Neural cell (in vitro differentiated cells): ENCODE data around the gene ECI1. TPM values are rescaled to one million over a fixed set of nuclear protein-coding genes. Genes with fewer than 3 reads are reported as not detected.

Experiments
- H2AFZ ChIP-seq: fragments of 200-600, 300-800 bp; sonication (generic), shearing (Covaris generic); 2 replicates; pipeline ENCODE4 v1.6.0; 2014; ENCODE audit warnings: low read depth, mild to moderate bottlenecking, antibody characterized with exemption, low read length, moderate library complexity
- H3F3A ChIP-seq: fragments of 200-600 bp; shearing (Covaris generic); 2 replicates; pipeline ENCODE4 v1.6.1; 2016; ENCODE audit warnings: mild to moderate bottlenecking, moderate library complexity, mixed read lengths, antibody characterized with exemption, low read length; ENCODE audit not compliant: insufficient read depth, poor library complexity, severe bottlenecking
- H3K27ac ChIP-seq: fragments of 200-600, 300-800 bp; sonication (generic), shearing (Covaris generic); 2 replicates; pipeline ENCODE4 v1.5.1; 2014; ENCODE audit warnings: mild to moderate bottlenecking, low read length, moderate library complexity
- H3K27me3 ChIP-seq: fragments of 300-800, 200-600 bp; sonication (generic), shearing (Covaris generic); 2 replicates; pipeline ENCODE4 v1.6.0; 2014; ENCODE audit warnings: mild to moderate bottlenecking, low read depth, low read length, moderate library complexity; ENCODE audit not compliant: insufficient read depth
- H3K36me3 ChIP-seq: fragments of 300-800, 200-600 bp; sonication (generic), shearing (Covaris generic); 2 replicates; pipeline ENCODE4 v1.5.1; 2014; ENCODE audit warnings: mild to moderate bottlenecking, antibody characterized with exemption, low read length, moderate library complexity; ENCODE audit not compliant: insufficient read depth
- H3K4me2 ChIP-seq: fragments of 300-800, 200-600 bp; sonication (generic), shearing (Covaris generic); 2 replicates; pipeline ENCODE4 v1.6.0; 2014; ENCODE audit warnings: mild to moderate bottlenecking, low read length
- H3K4me3 ChIP-seq: fragments of 300-800, 200-600 bp; sonication (generic), shearing (Covaris generic); 2 replicates; pipeline ENCODE4 v1.5.1; 2014; ENCODE audit warnings: mild to moderate bottlenecking, low read length, moderate library complexity
- H3K79me2 ChIP-seq: fragments of 200-600 bp; shearing (Covaris generic); replicated peaks from 2 replicates; pipeline ENCODE4 v1.6.0; 2014; ENCODE audit warnings: mild to moderate bottlenecking, low read length, moderate library complexity; ENCODE audit not compliant: insufficient read depth
- H3K9ac ChIP-seq: fragments of 300-800, 200-600 bp; sonication (generic), shearing (Covaris generic); 2 replicates; pipeline ENCODE4 v1.6.1; 2016; ENCODE audit warnings: mild to moderate bottlenecking, low read length, mixed read lengths
- H3K9me2 ChIP-seq: fragments of 200-600 bp; shearing (Covaris generic); 2 replicates; pipeline ENCODE4 v1.6.1; 2016; ENCODE audit warnings: mild to moderate bottlenecking, low read length, mixed read lengths; ENCODE audit not compliant: insufficient read depth
- H3K9me3 ChIP-seq: fragments of 200-600, 300-800 bp; sonication (generic), shearing (Covaris generic); 2 replicates; pipeline ENCODE4 v1.6.1; 2016; ENCODE audit warnings: mild to moderate bottlenecking, mixed run types, low read length, moderate library complexity, mixed read lengths
- H4K20me1 ChIP-seq: fragments of 200-600 bp; shearing (Covaris generic); 2 replicates; pipeline ENCODE4 v1.6.1; 2016; ENCODE audit warnings: mild to moderate bottlenecking, mixed run types; ENCODE audit not compliant: insufficient read depth
- EP300 ChIP-seq: fragments of 450-650 bp; conservative IDR thresholded peaks from 2 replicates; pipeline ENCODE4 v1.6.1; 2014; ENCODE audit warnings: antibody characterized with exemption, mild to moderate bottlenecking, moderate library complexity; ENCODE audit not compliant: poor library complexity, severe bottlenecking
- EZH2 ChIP-seq: fragments of 200-600, 300-800 bp; shearing (Covaris generic), sonication (generic); IDR thresholded peaks from 2 replicates; pipeline ENCODE4 v1.6.1; 2014; ENCODE audit warnings: antibody characterized with exemption, low read length, borderline replicate concordance, mild to moderate bottlenecking; ENCODE audit not compliant: insufficient read depth, poor library complexity, severe bottlenecking
- MXI1 ChIP-seq: fragments of 450-650 bp; conservative IDR thresholded peaks from 2 replicates; pipeline ENCODE4 v1.6.1; 2014; ENCODE audit warnings: antibody characterized with exemption, mild to moderate bottlenecking; ENCODE audit not compliant: poor library complexity, severe bottlenecking
- POLR2AphosphoS5 ChIP-seq: IDR thresholded peaks from 2 replicates; pipeline ENCODE4 v1.6.1; 2012
- RAD21 ChIP-seq: fragments of 450-650 bp; conservative IDR thresholded peaks from 2 replicates; pipeline ENCODE4 v1.6.1; 2014; ENCODE audit warnings: antibody characterized with exemption, mild to moderate bottlenecking, moderate library complexity
- SMC3 ChIP-seq: fragments of 450-650 bp; conservative IDR thresholded peaks from 2 replicates; pipeline ENCODE4 v1.6.1; 2014; ENCODE audit warnings: antibody characterized with exemption, mild to moderate bottlenecking, moderate library complexity; ENCODE audit not compliant: poor library complexity
- TAF1 ChIP-seq: IDR thresholded peaks from 2 replicates; pipeline ENCODE4 v1.6.1; 2012; ENCODE audit warnings: low read depth
- polyA plus RNA-seq: library from polyadenylated mRNA; depleted of rRNA; stranded (reverse); fragments of >200 nt; gene quantifications from 2 replicates; pipeline ENCODE4 v1.2.3, GENCODE V29; 2014
- TF ChIP-seq, protein P1 (sequence below): IDR thresholded peaks from 2 replicates; pipeline ENCODE4 v1.6.1; 2012; ENCODE audit warnings: borderline replicate concordance
- TF ChIP-seq, protein P2 (sequence below): fragments of 450-650 bp; IDR thresholded peaks from 2 replicates; pipeline ENCODE4 v1.5.1; 2014; ENCODE audit warnings: antibody characterized with exemption, mild to moderate bottlenecking, moderate library complexity; ENCODE audit not compliant: poor library complexity, severe bottlenecking

The ECI1 gene
- polyA plus RNA-seq, 1 donor from 2014 or later: 35.3 TPM

DNA sequence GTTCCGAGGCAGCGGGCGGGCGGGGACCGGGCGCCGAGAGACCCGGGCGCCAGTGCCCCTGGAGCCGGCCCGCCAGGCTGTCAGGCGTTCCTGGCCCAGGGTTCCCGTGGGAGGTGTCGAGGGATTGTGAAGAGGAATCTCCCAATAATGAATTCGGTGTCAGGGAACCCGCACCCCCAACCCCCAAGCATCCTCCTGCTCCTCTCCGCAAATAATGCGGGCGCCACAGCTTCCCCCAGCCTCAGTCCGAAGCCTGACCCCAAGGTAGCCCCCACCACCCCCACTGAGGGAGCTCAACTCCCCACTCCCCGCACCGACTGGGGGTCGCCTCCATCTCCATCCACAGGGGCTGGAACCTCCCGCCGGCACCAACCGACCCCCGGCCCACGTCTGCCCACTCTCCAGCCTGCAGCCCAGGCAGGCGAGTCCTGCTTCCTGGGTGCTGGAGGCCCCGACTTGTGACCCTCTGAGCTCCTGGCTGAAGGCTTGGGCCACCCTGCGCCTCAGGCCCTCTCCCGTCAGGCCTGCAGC is 54.3 kb downstream of the ECI1 start:
- H3K4me2 ChIP-seq: no peak overlapping the region
- no peak overlapping the region for H3K27ac ChIP-seq
- H2AFZ ChIP-seq: no peak overlapping the region
- peak overlapping the region; percentile 51 for H3K4me3 ChIP-seq
- H3K9me3 ChIP-seq: no peaks in the 10 kb centered on the region
- H3K79me2 ChIP-seq: peaks cover 2% of the 10 kb centered on the region
- TF ChIP-seq, protein P1, sequence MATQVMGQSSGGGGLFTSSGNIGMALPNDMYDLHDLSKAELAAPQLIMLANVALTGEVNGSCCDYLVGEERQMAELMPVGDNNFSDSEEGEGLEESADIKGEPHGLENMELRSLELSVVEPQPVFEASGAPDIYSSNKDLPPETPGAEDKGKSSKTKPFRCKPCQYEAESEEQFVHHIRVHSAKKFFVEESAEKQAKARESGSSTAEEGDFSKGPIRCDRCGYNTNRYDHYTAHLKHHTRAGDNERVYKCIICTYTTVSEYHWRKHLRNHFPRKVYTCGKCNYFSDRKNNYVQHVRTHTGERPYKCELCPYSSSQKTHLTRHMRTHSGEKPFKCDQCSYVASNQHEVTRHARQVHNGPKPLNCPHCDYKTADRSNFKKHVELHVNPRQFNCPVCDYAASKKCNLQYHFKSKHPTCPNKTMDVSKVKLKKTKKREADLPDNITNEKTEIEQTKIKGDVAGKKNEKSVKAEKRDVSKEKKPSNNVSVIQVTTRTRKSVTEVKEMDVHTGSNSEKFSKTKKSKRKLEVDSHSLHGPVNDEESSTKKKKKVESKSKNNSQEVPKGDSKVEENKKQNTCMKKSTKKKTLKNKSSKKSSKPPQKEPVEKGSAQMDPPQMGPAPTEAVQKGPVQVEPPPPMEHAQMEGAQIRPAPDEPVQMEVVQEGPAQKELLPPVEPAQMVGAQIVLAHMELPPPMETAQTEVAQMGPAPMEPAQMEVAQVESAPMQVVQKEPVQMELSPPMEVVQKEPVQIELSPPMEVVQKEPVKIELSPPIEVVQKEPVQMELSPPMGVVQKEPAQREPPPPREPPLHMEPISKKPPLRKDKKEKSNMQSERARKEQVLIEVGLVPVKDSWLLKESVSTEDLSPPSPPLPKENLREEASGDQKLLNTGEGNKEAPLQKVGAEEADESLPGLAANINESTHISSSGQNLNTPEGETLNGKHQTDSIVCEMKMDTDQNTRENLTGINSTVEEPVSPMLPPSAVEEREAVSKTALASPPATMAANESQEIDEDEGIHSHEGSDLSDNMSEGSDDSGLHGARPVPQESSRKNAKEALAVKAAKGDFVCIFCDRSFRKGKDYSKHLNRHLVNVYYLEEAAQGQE: no peak
- TF ChIP-seq MXI1 (no peak), SMC3 (no peak), EP300 (no peak), POLR2AphosphoS5 (no peak), EZH2 (no peak), TAF1 (no peak), RAD21 (no peak)
- TF ChIP-seq, protein P2, sequence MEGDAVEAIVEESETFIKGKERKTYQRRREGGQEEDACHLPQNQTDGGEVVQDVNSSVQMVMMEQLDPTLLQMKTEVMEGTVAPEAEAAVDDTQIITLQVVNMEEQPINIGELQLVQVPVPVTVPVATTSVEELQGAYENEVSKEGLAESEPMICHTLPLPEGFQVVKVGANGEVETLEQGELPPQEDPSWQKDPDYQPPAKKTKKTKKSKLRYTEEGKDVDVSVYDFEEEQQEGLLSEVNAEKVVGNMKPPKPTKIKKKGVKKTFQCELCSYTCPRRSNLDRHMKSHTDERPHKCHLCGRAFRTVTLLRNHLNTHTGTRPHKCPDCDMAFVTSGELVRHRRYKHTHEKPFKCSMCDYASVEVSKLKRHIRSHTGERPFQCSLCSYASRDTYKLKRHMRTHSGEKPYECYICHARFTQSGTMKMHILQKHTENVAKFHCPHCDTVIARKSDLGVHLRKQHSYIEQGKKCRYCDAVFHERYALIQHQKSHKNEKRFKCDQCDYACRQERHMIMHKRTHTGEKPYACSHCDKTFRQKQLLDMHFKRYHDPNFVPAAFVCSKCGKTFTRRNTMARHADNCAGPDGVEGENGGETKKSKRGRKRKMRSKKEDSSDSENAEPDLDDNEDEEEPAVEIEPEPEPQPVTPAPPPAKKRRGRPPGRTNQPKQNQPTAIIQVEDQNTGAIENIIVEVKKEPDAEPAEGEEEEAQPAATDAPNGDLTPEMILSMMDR: no peak
- H4K20me1 ChIP-seq: no peaks in the 10 kb centered on the region
- H3K27me3 ChIP-seq: peaks cover 3% of the 10 kb centered on the region
- no peaks in the 10 kb centered on the region for H3K9me2 ChIP-seq
- H3K9ac ChIP-seq: peak overlapping the region; percentile 50
- no peaks in the 10 kb centered on the region for H3F3A ChIP-seq
- no peaks in the 10 kb centered on the region for H3K36me3 ChIP-seq

DNA sequence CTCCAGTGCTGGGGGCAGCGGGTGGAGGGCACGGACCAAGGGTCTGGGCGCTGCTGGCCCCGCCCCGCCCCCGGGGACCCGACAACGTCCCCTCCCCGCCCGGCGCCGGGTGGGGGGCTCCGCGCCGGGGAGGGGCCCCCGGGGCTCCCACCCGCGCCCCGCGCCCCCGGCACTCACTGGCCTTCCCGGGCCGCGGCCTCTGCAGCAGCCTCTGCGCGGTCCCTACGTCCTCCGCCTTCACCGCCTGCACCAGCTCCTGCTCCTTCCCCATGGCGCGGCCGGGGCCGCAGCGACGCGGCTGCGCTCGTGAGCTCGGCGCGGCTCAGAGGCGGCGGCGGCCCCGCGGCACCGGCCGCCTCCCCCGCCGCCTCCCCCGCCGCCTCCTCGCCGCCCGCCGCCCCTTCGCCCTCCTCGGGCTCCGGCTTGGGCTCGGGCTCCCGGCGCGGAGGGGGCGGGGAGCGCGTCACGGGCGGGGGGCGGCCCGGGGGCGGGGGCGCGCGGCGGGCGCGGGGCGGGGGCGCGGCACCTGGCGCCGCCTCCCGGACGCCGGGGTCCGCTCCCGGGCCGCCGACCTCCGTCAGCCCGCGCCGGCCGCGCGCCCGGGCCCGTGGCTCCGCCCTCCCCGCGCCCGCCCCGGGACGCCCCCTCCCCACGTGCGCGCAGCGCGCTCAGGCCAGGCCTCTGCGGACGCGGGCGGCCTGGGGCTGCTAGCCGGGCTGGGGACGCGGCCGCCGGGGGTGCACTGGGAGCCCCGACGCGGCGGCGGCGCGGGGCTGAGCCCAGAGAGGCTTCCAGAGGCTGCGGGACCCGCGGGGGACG is 55.0 kb downstream of the ECI1 start, which contains the start of gene CASKIN1:
CASKIN1 (minus strand) TSS at position 444 of the 819 bp plus-strand sequence; CDS start at position 271, 173 bp downstream.
- Histone ChIP-seq H3K27ac (no peak within 1 kb of the TSS), H2AFZ (no peak within 1 kb of the TSS), H4K20me1 (no peaks in the 10 kb centered on the region), H3K4me2 (peak within 1 kb of the TSS; percentile 80), H3K9ac (peak within 1 kb of the TSS; percentile 73), H3K9me2 (no peaks in the 10 kb centered on the region), H3K4me3 (peak within 1 kb of the TSS; percentile 76), H3F3A (no peaks in the 10 kb centered on the region), H3K9me3 (no peaks in the 10 kb centered on the region), H3K79me2 (peaks cover 2% of the 10 kb centered on the region), H3K27me3 (peaks cover 3% of the 10 kb centered on the region), H3K36me3 (no peaks in the 10 kb centered on the region)
- TF ChIP-seq, protein P2: no peak
- no peak for TF ChIP-seq POLR2AphosphoS5
- TF ChIP-seq MXI1: no peak
- no peak for TF ChIP-seq TAF1
- no peak for TF ChIP-seq EP300
- no peak for TF ChIP-seq RAD21
- TF ChIP-seq, protein P1: no peak
- no peak for TF ChIP-seq SMC3
- TF ChIP-seq EZH2: no peak
